Measurements from ENCODE around the gene PRR20G.

- no peak for TF ChIP-seq POLR2A (IDR thresholded peaks at IDR 0.05)
- no peak for TF ChIP-seq CTCF (IDR thresholded peaks at IDR 0.05)
Measured at GRCh38 chr3:127252446-127252845, 35.4 kb downstream of the PRR20G start.
